WTC11 (cell line): ENCODE results near the gene ZMIZ2. TPM values are rescaled to one million over a fixed set of nuclear protein-coding genes. Genes with fewer than 3 reads are reported as not detected.
A peak's percentile ranks its signal among the peaks of the same experiment; 100 is the strongest.

Source experiments
- ATAC-seq: fragments of 200-7000 bp; cut with Tn5 transposase; 2 replicates; pipeline ENCODE4 v1.10.0; 2021; ENCODE audit warnings: mild to moderate bottlenecking, moderate library complexity
- CTCF ChIA-PET: fragments of 300-600 bp; sonication (Branson Sonifier 250); formaldehyde crosslinking; loops from one replicate; lab custom pipeline; 2021; ENCODE audit warnings: antibody characterized with exemption; lab: Charles Lee
- POLR2A ChIA-PET: fragments of 350-600 bp; sonication (Branson Sonifier 250); formaldehyde crosslinking; loops from one replicate; lab custom pipeline; 2021; ENCODE audit warnings: antibody characterized with exemption; lab: Charles Lee
- DNase-seq: peaks from one replicate; pipeline ENCODE4 v3.0.0; 2021; ENCODE audit warnings: low spot score
- H3K27ac Mint-ChIP-seq: 2 replicates; pipeline ENCODE4 v1.8.0; 2021; ENCODE audit warnings: mixed read lengths
- H3K27me3 Mint-ChIP-seq: 2 replicates; pipeline ENCODE4 v1.8.0; 2021; ENCODE audit warnings: low read depth, mild to moderate bottlenecking, moderate library complexity, mixed read lengths
- H3K36me3 Mint-ChIP-seq: 2 replicates; pipeline ENCODE4 v1.8.0; 2021; ENCODE audit warnings: mixed read lengths
- H3K4me1 Mint-ChIP-seq: 2 replicates; pipeline ENCODE4 v1.8.0; 2022; ENCODE audit warnings: mixed read lengths
- H3K4me3 Mint-ChIP-seq: 2 replicates; pipeline ENCODE4 v1.8.0; 2021; ENCODE audit warnings: mild to moderate bottlenecking, moderate library complexity, mixed read lengths
- H3K9me3 Mint-ChIP-seq: 2 replicates; pipeline ENCODE4 v1.8.0; 2021; ENCODE audit warnings: mixed read lengths
- AFF4 ChIP-seq: sonication (generic); formaldehyde crosslinking; IDR thresholded peaks from 2 replicates; pipeline ENCODE4 v1.8.1; 2023; ENCODE audit warnings: mild to moderate bottlenecking, missing genetic modification reagents, borderline replicate concordance
- ATF2 ChIP-seq: sonication (generic); formaldehyde crosslinking; IDR thresholded peaks from 2 replicates; pipeline ENCODE4 v1.8.1; 2022; ENCODE audit warnings: low read depth, missing genetic modification reagents, borderline replicate concordance
- CBFB ChIP-seq: sonication (generic); formaldehyde crosslinking; IDR thresholded peaks from 2 replicates; pipeline ENCODE4 v1.8.1; 2022; ENCODE audit warnings: mild to moderate bottlenecking, low read depth, missing genetic modification reagents
- CDX4 ChIP-seq: fragments of 250-450 bp; sonication (Bioruptor Pico); IDR thresholded peaks from 2 replicates; pipeline ENCODE4 v1.9.0; 2021; ENCODE audit warnings: moderate library complexity, mild to moderate bottlenecking, inconsistent platforms, borderline replicate concordance
- CREB1 ChIP-seq: sonication (generic); formaldehyde crosslinking; IDR thresholded peaks from 2 replicates; pipeline ENCODE4 v1.8.0; 2023; ENCODE audit warnings: mild to moderate bottlenecking, missing genetic modification reagents
- E2F1 ChIP-seq: sonication (generic); formaldehyde crosslinking; IDR thresholded peaks from 2 replicates; pipeline ENCODE4 v1.8.0; 2022; ENCODE audit warnings: mild to moderate bottlenecking, missing genetic modification reagents
- E2F5 ChIP-seq: sonication (generic); formaldehyde crosslinking; IDR thresholded peaks from 2 replicates; pipeline ENCODE4 v1.8.1; 2022; ENCODE audit warnings: mild to moderate bottlenecking, moderate library complexity, missing genetic modification reagents
- ESRRA ChIP-seq: sonication (generic); formaldehyde crosslinking; IDR thresholded peaks from 2 replicates; pipeline ENCODE4 v1.8.1; 2022; ENCODE audit warnings: mild to moderate bottlenecking, missing genetic modification reagents, borderline replicate concordance
- GRHL2 ChIP-seq: fragments of 250-450 bp; sonication (Bioruptor Pico); IDR thresholded peaks from 2 replicates; pipeline ENCODE4 v1.8.0; 2022; ENCODE audit warnings: mild to moderate bottlenecking, moderate library complexity; ENCODE audit not compliant: insufficient replicate concordance, severe bottlenecking
- IRF2 ChIP-seq: sonication (generic); formaldehyde crosslinking; IDR thresholded peaks from 2 replicates; pipeline ENCODE4 v1.8.0; 2022; ENCODE audit warnings: low read depth, missing genetic modification reagents, borderline replicate concordance
- NFATC4 ChIP-seq: fragments of 250-450 bp; sonication (Bioruptor Pico); IDR thresholded peaks from 2 replicates; pipeline ENCODE4 v1.9.0; 2021; ENCODE audit warnings: mild to moderate bottlenecking
- NFE2L1 ChIP-seq: sonication (generic); formaldehyde crosslinking; IDR thresholded peaks from 2 replicates; pipeline ENCODE4 v1.8.1; 2023; ENCODE audit warnings: missing genetic modification reagents
- NFYB ChIP-seq: sonication (generic); formaldehyde crosslinking; conservative IDR thresholded peaks from 2 replicates; pipeline ENCODE4 v1.8.0; 2022; ENCODE audit warnings: low read depth, missing genetic modification reagents
- OVOL2 ChIP-seq: fragments of 250-450 bp; sonication (Bioruptor Pico); IDR thresholded peaks from 2 replicates; pipeline ENCODE4 v1.9.0; 2021; ENCODE audit warnings: mild to moderate bottlenecking, borderline replicate concordance
- RORB ChIP-seq: fragments of 250-450 bp; sonication (Bioruptor Pico); IDR thresholded peaks from 2 replicates; pipeline ENCODE4 v1.9.0; 2021; ENCODE audit warnings: mild to moderate bottlenecking
- ZBTB21 ChIP-seq: sonication (generic); formaldehyde crosslinking; IDR thresholded peaks from 2 replicates; pipeline ENCODE4 v1.8.1; 2023; ENCODE audit warnings: mild to moderate bottlenecking, missing genetic modification reagents, borderline replicate concordance
- ZNF121 ChIP-seq: sonication (generic); formaldehyde crosslinking; IDR thresholded peaks from 2 replicates; pipeline ENCODE4 v1.8.0; 2023; ENCODE audit warnings: missing genetic modification reagents
- ZNF232 ChIP-seq: sonication (generic); formaldehyde crosslinking; IDR thresholded peaks from 2 replicates; pipeline ENCODE4 v1.8.0; 2022; ENCODE audit warnings: mild to moderate bottlenecking, missing genetic modification reagents
- ZNF281 ChIP-seq: sonication (generic); formaldehyde crosslinking; IDR thresholded peaks from 2 replicates; pipeline ENCODE4 v1.8.0; 2023; ENCODE audit warnings: mild to moderate bottlenecking, missing genetic modification reagents
- ZNF425 ChIP-seq: fragments of 250-450 bp; sonication (Bioruptor Pico); conservative IDR thresholded peaks from 2 replicates; pipeline ENCODE4 v1.9.0; 2021; ENCODE audit warnings: mild to moderate bottlenecking
- total RNA-seq: library from RNA; stranded (reverse); gene quantifications from 3 replicates; pipeline ENCODE4 v1.2.3, GENCODE V29; 2021

The ZMIZ2 gene
- total RNA-seq, 1 experiment from 2014 or later: 102 TPM

- no peaks in the 10 kb centered on the region; the same call in 1 of the 2 replicates for H3K27me3 Mint-ChIP-seq
- H3K4me1 Mint-ChIP-seq: peaks cover 46% of the 10 kb centered on the region
- peaks cover 12% of the 10 kb centered on the region for H3K36me3 Mint-ChIP-seq
- DNase-seq (no peak), ATAC-seq (no peak)
- POLR2A ChIA-PET: no interaction called here
- H3K9me3 Mint-ChIP-seq: no peaks in the 10 kb centered on the region
- CTCF ChIA-PET: interaction anchor here (0.5 to 1.5 kb wide), 2 partner anchors 17 to 249 kb away, joined by 3 to 5 read pairs; no protein-coding TSS in a partner anchor
- TF ChIP-seq ZBTB21 (CRISPR knock-in tag) (no peak), NFYB (CRISPR knock-in tag) (no peak), E2F1 (CRISPR knock-in tag) (no peak), NFE2L1 (no peak), IRF2 (CRISPR knock-in tag) (no peak), ATF2 (CRISPR knock-in tag) (no peak), ZNF281 (CRISPR knock-in tag) (no peak), ZNF232 (CRISPR knock-in tag) (no peak), NFATC4 (no peak), CBFB (CRISPR knock-in tag) (no peak), OVOL2 (CRISPR knock-in tag) (no peak), RORB (CRISPR knock-in tag) (no peak), CDX4 (CRISPR knock-in tag) (no peak), ESRRA (CRISPR knock-in tag) (no peak), CREB1 (CRISPR knock-in tag) (no peak), GRHL2 (CRISPR knock-in tag) (no peak), ZNF121 (no peak)
- peak overlapping the region; percentile 89 for H3K4me3 Mint-ChIP-seq
- H3K27ac Mint-ChIP-seq: no peak overlapping the region
Measured at GRCh38 chr7:44750921-44751571, 2.4 kb downstream of the ZMIZ2 start.

- Mint-ChIP-seq H3K4me3 (no peak overlapping the region), H3K27ac (no peak overlapping the region)
- no peak for ATAC-seq
- TF ChIP-seq E2F5 (CRISPR knock-in tag) (no peak), IRF2 (CRISPR knock-in tag) (no peak), AFF4 (CRISPR knock-in tag) (no peak), ATF2 (CRISPR knock-in tag) (no peak), ZNF425 (no peak)
Measured at GRCh38 chr7:44752822-44753221, 4.2 kb downstream of the ZMIZ2 start.

More at GRCh38 chr7:44752822-44753221, 4.2 kb downstream of the ZMIZ2 start:
- POLR2A ChIA-PET: no interaction called here
- no peak for DNase-seq
- Mint-ChIP-seq H3K9me3 (no peaks in the 10 kb centered on the region), H3K36me3 (peaks cover 15% of the 10 kb centered on the region), H3K4me1 (peaks cover 42% of the 10 kb centered on the region), H3K27me3 (no peaks in the 10 kb centered on the region)
- CTCF ChIA-PET: no interaction called here
